Smooth muscle cell of the umbilical artery (primary cell): ENCODE data around the gene ACTR3. TPM values are rescaled to one million over a fixed set of nuclear protein-coding genes. Genes with fewer than 3 reads are reported as not detected.

Source experiments
- total RNA-seq: library from RNA; depleted of rRNA; stranded (reverse); fragments of >200 nt; gene quantifications from 2 replicates; pipeline ENCODE4 v1.2.3, GENCODE V29; 2014

ACTR3 gene
- 318 and 523 TPM in 2 replicates for total RNA-seq

GRCh38 chr2:113889471-113890252 is at the start of gene ACTR3:
Gene ACTR3 (plus strand): TSS chr2:113890089. CDS start chr2:113890280, 191 bp downstream.

Other genes with a start within 250 kb of the ACTR3 start
- gene SLC35F5, start 133.4 kb upstream of the ACTR3 start, total RNA-seq: 114 and 155 TPM in 2 replicates